Liver (tissue), 9 donors: ENCODE data around the gene TTC7B. TPM values are rescaled to one million over a fixed set of nuclear protein-coding genes. Genes with fewer than 3 reads are reported as not detected.

Experiments
- DNase-seq: peaks from one replicate; pipeline ENCODE4 v3.0.0-alpha.2; 2017; ENCODE audit warnings: low spot score
- H3K27ac ChIP-seq, 2 donors: one replicate each; pipeline ENCODE4 v1.7.0; 2013; ENCODE audit warnings: inconsistent platforms in 2 of 2, low read length in 2 of 2, control low read depth in 1 of 2, low read depth in 1 of 2, mild to moderate bottlenecking in 1 of 2
- H3K27me3 ChIP-seq, 4 donors: one replicate each; pipeline versions ENCODE4 v1.6.1 to v1.7.0; 2013; ENCODE audit warnings: low read length in 3 of 4, inconsistent platforms in 1 of 4, mild to moderate bottlenecking in 1 of 4, moderate library complexity in 1 of 4; ENCODE audit not compliant: control insufficient read depth in 4 of 4, insufficient read depth in 4 of 4
- H3K36me3 ChIP-seq, 4 donors: one replicate each; pipeline versions ENCODE4 v1.6.1 to v1.7.0; 2013; ENCODE audit warnings: low read length in 3 of 4, mild to moderate bottlenecking in 3 of 4, low read depth in 1 of 4, moderate library complexity in 1 of 4; ENCODE audit not compliant: control insufficient read depth in 4 of 4, insufficient read depth in 3 of 4
- H3K4me1 ChIP-seq, 4 donors: one replicate each; pipeline versions ENCODE4 v1.6.1 to v1.7.0; 2013; ENCODE audit warnings: low read length in 3 of 4, mild to moderate bottlenecking in 3 of 4, moderate library complexity in 1 of 4; ENCODE audit not compliant: control insufficient read depth in 4 of 4, insufficient read depth in 4 of 4
- H3K4me3 ChIP-seq, 3 donors: one replicate each; pipeline versions ENCODE4 v1.6.1 to v1.7.0; 2013; ENCODE audit warnings: low read length in 3 of 3, control low read depth in 1 of 3, low read depth in 1 of 3, mild to moderate bottlenecking in 1 of 3
- H3K9ac ChIP-seq, 2 donors: one replicate each; pipeline ENCODE4 v1.7.0; 2013; ENCODE audit warnings: low read length in 2 of 2, mild to moderate bottlenecking in 2 of 2, moderate library complexity in 2 of 2, control low read depth in 1 of 2, low read depth in 1 of 2
- H3K9me3 ChIP-seq, 4 donors: one replicate each; pipeline versions ENCODE4 v1.6.1 to v1.7.0; 2013; ENCODE audit warnings: low read length in 3 of 4; ENCODE audit not compliant: control insufficient read depth in 4 of 4
- EGR1 ChIP-seq, 2 donors: IDR thresholded peaks; 2 replicates each; pipeline ENCODE4 v1.6.1; 2016 to 2018; ENCODE audit warnings: antibody characterized with exemption in 2 of 2, low read depth in 2 of 2
- FOXA1 ChIP-seq: IDR thresholded peaks from 2 replicates; pipeline ENCODE4 v1.6.1; 2016; ENCODE audit warnings: antibody characterized with exemption
- FOXA2 ChIP-seq: IDR thresholded peaks from 2 replicates; pipeline ENCODE4 v1.6.1; 2016; ENCODE audit warnings: antibody characterized with exemption
- GABPA ChIP-seq, 2 donors: IDR thresholded peaks in 1 of 2; conservative IDR thresholded peaks in 1 of 2; 2 replicates each; pipeline ENCODE4 v1.6.1; 2016; ENCODE audit warnings: antibody characterized with exemption in 2 of 2, mild to moderate bottlenecking in 1 of 2, moderate library complexity in 1 of 2
- HNF4A ChIP-seq, 2 donors: conservative IDR thresholded peaks; 2 replicates each; pipeline ENCODE4 v1.6.1; 2016; ENCODE audit warnings: antibody characterized with exemption in 2 of 2, mild to moderate bottlenecking in 2 of 2
- HNF4G ChIP-seq: IDR thresholded peaks from 2 replicates; pipeline ENCODE4 v1.6.1; 2016; ENCODE audit warnings: antibody characterized with exemption
- JUND ChIP-seq, 2 donors: IDR thresholded peaks; 2 replicates each; pipeline ENCODE4 v1.6.1; 2016; ENCODE audit warnings: antibody characterized with exemption in 2 of 2
- NR2F2 ChIP-seq: IDR thresholded peaks from 2 replicates; pipeline ENCODE4 v1.6.1; 2016; ENCODE audit warnings: antibody characterized with exemption
- RAD21 ChIP-seq, 2 donors: IDR thresholded peaks; 2 replicates each; pipeline ENCODE4 v1.6.1; 2016; ENCODE audit warnings: antibody characterized with exemption in 2 of 2, mild to moderate bottlenecking in 2 of 2
- RXRA ChIP-seq, 2 donors: IDR thresholded peaks; 2 replicates each; pipeline ENCODE4 v1.6.1; 2017 to 2018; ENCODE audit warnings: antibody characterized with exemption in 2 of 2, mild to moderate bottlenecking in 1 of 2
- SP1 ChIP-seq: IDR thresholded peaks from 2 replicates; pipeline ENCODE4 v1.6.1; 2018; ENCODE audit warnings: antibody characterized with exemption, mild to moderate bottlenecking
- TAF1 ChIP-seq: conservative IDR thresholded peaks from 2 replicates; pipeline ENCODE4 v1.6.1; 2016; ENCODE audit warnings: antibody characterized with exemption, mild to moderate bottlenecking
- YY1 ChIP-seq: IDR thresholded peaks from 2 replicates; pipeline ENCODE4 v1.6.1; 2016; ENCODE audit warnings: antibody characterized with exemption, mild to moderate bottlenecking
- WGBS: extraction: QIAGEN DNeasy Blood & Tissue Kit; methylation state at CpG from one replicate; pipeline ENCODE4 v1.1.7; 2013; 5-methylcytosine and 5-hydroxymethylcytosine counted together
- polyA plus RNA-seq, 2 donors: library from polyadenylated mRNA; stranded (reverse) in 1 of 2; unstranded in 1 of 2; fragments of 200-250 nt in 1 of 2; fragments of >200 nt in 1 of 2; fragmentation: Nextera tagmentation in 1 of 2; extraction: Ambion mirVana in 1 of 2; gene quantifications; one replicate each; pipeline versions ENCODE4 v1.2.1 to v1.2.3, GENCODE V29; 2013 to 2015
- total RNA-seq, 2 donors: library from RNA; depleted of rRNA; stranded (reverse); fragments of >200 nt; gene quantifications; one replicate each; pipeline ENCODE4 v1.2.3, GENCODE V29; 2014
- TF ChIP-seq, protein P1 (sequence below): IDR thresholded peaks from 2 replicates; pipeline ENCODE4 v1.6.1; 2016; ENCODE audit warnings: antibody characterized with exemption
- TF ChIP-seq, protein P2 (sequence below): IDR thresholded peaks from 2 replicates; pipeline ENCODE4 v1.6.1; 2016; ENCODE audit warnings: antibody characterized with exemption, mild to moderate bottlenecking
- TF ChIP-seq, protein P3 (sequence below): fragments of 150-350 bp; IDR thresholded peaks from 2 replicates; pipeline ENCODE4 v1.5.1; 2017; ENCODE audit warnings: improper control_type of control experiment, low read depth, low read length; ENCODE audit not compliant: missing input control
- TF ChIP-seq, protein P4 (sequence below): IDR thresholded peaks from 2 replicates; pipeline ENCODE4 v1.6.1; 2016; ENCODE audit warnings: antibody characterized with exemption
- TF ChIP-seq, protein P5 (sequence below): IDR thresholded peaks from 2 replicates; pipeline ENCODE4 v1.6.1; 2016; ENCODE audit warnings: antibody characterized with exemption
- donor health status: healthy.
- donor health status: healthy.
- donor health status: healthy.
- donor health status: healthy.
- donor health status: healthy.

The TTC7B gene
- total and polyA plus RNA-seq, 4 donors = 9.1 to 31.0 (median 12.5) TPM

DNA sequence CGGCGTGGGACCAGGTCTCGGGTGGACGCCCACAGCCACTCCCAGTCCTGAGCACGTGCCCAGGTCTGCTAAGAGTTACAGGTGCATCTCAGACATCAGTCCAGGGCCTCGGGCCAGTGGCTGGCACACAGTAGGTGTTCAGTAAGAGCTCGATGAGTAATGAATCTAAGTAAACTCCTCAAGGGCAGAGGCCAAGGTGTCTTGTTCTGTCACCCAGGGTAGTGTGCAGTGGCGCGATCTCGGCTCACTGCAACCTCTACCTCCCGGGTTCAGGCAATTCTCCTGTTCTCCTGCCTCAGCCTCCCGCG is 11.2 kb downstream of the TTC7B start:
- 95% methylated on average over 13 of the region's 13 CpGs for WGBS
- no peaks in the 10 kb centered on the region for H3K9me3 ChIP-seq
- no peaks in the 10 kb centered on the region for H3K36me3 ChIP-seq
- H3K27me3 ChIP-seq = no peaks in the 10 kb centered on the region
- H3K27ac ChIP-seq = no peak overlapping the region
- TF ChIP-seq HNF4G (no peak), RXRA (IDR thresholded peaks at IDR 0.05) (no peak), FOXA2 (no peak), SP1 (no peak), JUND (IDR thresholded peaks at IDR 0.05) (no peak), YY1 (no peak), NR2F2 (no peak), EGR1 (IDR thresholded peaks at IDR 0.05; ENCODE audit: low read depth in 2 of 2) (no peak), HNF4A (conservative IDR thresholded peaks at IDR 0.05) (no peak), RAD21 (IDR thresholded peaks at IDR 0.05) (no peak), FOXA1 (no peak), GABPA (IDR thresholded peaks at IDR 0.05 in 1 of 2, conservative IDR thresholded peaks at IDR 0.05 in 1 of 2) (no peak), TAF1 (no peak)
- TF ChIP-seq, protein P1, sequence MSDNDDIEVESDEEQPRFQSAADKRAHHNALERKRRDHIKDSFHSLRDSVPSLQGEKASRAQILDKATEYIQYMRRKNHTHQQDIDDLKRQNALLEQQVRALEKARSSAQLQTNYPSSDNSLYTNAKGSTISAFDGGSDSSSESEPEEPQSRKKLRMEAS = no peak
- TF ChIP-seq, protein P2, sequence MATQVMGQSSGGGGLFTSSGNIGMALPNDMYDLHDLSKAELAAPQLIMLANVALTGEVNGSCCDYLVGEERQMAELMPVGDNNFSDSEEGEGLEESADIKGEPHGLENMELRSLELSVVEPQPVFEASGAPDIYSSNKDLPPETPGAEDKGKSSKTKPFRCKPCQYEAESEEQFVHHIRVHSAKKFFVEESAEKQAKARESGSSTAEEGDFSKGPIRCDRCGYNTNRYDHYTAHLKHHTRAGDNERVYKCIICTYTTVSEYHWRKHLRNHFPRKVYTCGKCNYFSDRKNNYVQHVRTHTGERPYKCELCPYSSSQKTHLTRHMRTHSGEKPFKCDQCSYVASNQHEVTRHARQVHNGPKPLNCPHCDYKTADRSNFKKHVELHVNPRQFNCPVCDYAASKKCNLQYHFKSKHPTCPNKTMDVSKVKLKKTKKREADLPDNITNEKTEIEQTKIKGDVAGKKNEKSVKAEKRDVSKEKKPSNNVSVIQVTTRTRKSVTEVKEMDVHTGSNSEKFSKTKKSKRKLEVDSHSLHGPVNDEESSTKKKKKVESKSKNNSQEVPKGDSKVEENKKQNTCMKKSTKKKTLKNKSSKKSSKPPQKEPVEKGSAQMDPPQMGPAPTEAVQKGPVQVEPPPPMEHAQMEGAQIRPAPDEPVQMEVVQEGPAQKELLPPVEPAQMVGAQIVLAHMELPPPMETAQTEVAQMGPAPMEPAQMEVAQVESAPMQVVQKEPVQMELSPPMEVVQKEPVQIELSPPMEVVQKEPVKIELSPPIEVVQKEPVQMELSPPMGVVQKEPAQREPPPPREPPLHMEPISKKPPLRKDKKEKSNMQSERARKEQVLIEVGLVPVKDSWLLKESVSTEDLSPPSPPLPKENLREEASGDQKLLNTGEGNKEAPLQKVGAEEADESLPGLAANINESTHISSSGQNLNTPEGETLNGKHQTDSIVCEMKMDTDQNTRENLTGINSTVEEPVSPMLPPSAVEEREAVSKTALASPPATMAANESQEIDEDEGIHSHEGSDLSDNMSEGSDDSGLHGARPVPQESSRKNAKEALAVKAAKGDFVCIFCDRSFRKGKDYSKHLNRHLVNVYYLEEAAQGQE = no peak
- TF ChIP-seq, protein P3, sequence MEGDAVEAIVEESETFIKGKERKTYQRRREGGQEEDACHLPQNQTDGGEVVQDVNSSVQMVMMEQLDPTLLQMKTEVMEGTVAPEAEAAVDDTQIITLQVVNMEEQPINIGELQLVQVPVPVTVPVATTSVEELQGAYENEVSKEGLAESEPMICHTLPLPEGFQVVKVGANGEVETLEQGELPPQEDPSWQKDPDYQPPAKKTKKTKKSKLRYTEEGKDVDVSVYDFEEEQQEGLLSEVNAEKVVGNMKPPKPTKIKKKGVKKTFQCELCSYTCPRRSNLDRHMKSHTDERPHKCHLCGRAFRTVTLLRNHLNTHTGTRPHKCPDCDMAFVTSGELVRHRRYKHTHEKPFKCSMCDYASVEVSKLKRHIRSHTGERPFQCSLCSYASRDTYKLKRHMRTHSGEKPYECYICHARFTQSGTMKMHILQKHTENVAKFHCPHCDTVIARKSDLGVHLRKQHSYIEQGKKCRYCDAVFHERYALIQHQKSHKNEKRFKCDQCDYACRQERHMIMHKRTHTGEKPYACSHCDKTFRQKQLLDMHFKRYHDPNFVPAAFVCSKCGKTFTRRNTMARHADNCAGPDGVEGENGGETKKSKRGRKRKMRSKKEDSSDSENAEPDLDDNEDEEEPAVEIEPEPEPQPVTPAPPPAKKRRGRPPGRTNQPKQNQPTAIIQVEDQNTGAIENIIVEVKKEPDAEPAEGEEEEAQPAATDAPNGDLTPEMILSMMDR = no peak
- TF ChIP-seq, protein P4, sequence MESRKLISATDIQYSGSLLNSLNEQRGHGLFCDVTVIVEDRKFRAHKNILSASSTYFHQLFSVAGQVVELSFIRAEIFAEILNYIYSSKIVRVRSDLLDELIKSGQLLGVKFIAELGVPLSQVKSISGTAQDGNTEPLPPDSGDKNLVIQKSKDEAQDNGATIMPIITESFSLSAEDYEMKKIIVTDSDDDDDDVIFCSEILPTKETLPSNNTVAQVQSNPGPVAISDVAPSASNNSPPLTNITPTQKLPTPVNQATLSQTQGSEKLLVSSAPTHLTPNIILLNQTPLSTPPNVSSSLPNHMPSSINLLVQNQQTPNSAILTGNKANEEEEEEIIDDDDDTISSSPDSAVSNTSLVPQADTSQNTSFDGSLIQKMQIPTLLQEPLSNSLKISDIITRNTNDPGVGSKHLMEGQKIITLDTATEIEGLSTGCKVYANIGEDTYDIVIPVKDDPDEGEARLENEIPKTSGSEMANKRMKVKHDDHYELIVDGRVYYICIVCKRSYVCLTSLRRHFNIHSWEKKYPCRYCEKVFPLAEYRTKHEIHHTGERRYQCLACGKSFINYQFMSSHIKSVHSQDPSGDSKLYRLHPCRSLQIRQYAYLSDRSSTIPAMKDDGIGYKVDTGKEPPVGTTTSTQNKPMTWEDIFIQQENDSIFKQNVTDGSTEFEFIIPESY = no peak
- TF ChIP-seq, protein P5, sequence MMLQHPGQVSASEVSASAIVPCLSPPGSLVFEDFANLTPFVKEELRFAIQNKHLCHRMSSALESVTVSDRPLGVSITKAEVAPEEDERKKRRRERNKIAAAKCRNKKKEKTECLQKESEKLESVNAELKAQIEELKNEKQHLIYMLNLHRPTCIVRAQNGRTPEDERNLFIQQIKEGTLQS = no peak
- no peak for DNase-seq
- H3K4me1 ChIP-seq = peaks cover 21 to 35% (median 28%) of the 10 kb centered on the region in 4 donors
- no peak overlapping the region for H3K4me3 ChIP-seq
- no peak overlapping the region for H3K9ac ChIP-seq
